Loucy (cell line): ENCODE data around the gene QRFP.

Experiments
- CTCF ChIP-seq: fragments of 200-600 bp; sonication (generic); conservative IDR thresholded peaks from 2 replicates; pipeline ENCODE4 v1.5.1; 2014; ENCODE audit warnings: mild to moderate bottlenecking, antibody characterized with exemption, low read length
- EZH2phosphoT487 ChIP-seq: fragments of 200-600 bp; IDR thresholded peaks from 2 replicates; pipeline ENCODE4 v1.6.1; 2018; ENCODE audit warnings: antibody characterized with exemption, mild to moderate bottlenecking, moderate library complexity, borderline replicate concordance

GRCh38 chr9:130858739-130859705 lies 37.6 kb downstream of the QRFP start:
- TF ChIP-seq CTCF (no peak), EZH2phosphoT487 (no peak)
